A549 (cell line): Measurements from ENCODE around the gene TPBGL. TPM values are rescaled to one million over a fixed set of nuclear protein-coding genes. Genes with fewer than 3 reads are reported as not detected.

Source experiments
- ATAC-seq, 2 experiments: fragments of 200-7000 bp in 1 of 2; fragments of >200 bp in 1 of 2; cut with Nextera tagmentation in 1 of 2; cut with Tn5 transposase in 1 of 2; 3 replicates each; pipeline versions ENCODE4 v1.8.0 to v1.9.1; 2018 to 2020; ENCODE audit warnings: mild to moderate bottlenecking in 1 of 2, moderate library complexity in 1 of 2
- CTCF ChIA-PET: fragments of 300-600 bp; sonication (Branson Sonifier 250); formaldehyde crosslinking; extraction: SDS; loops from one replicate; lab custom pipeline; 2021; ENCODE audit warnings: antibody characterized with exemption, inconsistent platforms; lab: Yijun Ruan, JAX
- POLR2A ChIA-PET: fragments of 350-600 bp; formaldehyde crosslinking; extraction: SDS; loops from one replicate; lab custom pipeline; 2021; ENCODE audit warnings: antibody characterized with exemption, inconsistent platforms; lab: Yijun Ruan, JAX
- DNase-seq, 2 experiments: peaks; one replicate each; pipeline versions ENCODE4 v3.0.0 to v3.0.0-alpha.2; 2011 to 2016; ENCODE audit warnings: low read depth in 1 of 2, low spot score in 1 of 2
- FAIRE-seq: peaks from 2 replicates; lab custom pipeline; 2011; peaks lifted over from hg19 to GRCh38; lab: Jason Lieb, UNC
- H3K27ac ChIP-seq, 2 experiments: fragments of >200 bp; sonication (Bioruptor Twin); formaldehyde crosslinking; 3 replicates each; pipeline ENCODE4 v1.5.1; 2016 to 2017
- H3K4me1 ChIP-seq: fragments of >200 bp; sonication (Bioruptor Twin); formaldehyde crosslinking; 3 replicates; pipeline ENCODE4 v1.6.1; 2016
- H3K4me2 ChIP-seq: fragments of >200 bp; sonication (Bioruptor Twin); formaldehyde crosslinking; 3 replicates; pipeline ENCODE4 v1.6.1; 2016
- H3K4me3 ChIP-seq: fragments of >200 bp; sonication (Bioruptor Twin); formaldehyde crosslinking; 3 replicates; pipeline ENCODE4 v1.5.1; 2016
- H3K9me3 ChIP-seq: fragments of >200 bp; sonication (Bioruptor Twin); formaldehyde crosslinking; 3 replicates; pipeline ENCODE4 v1.6.1; 2016
- CBX2 ChIP-seq: fragments of 200-600 bp; sonication (generic); IDR thresholded peaks from 2 replicates; pipeline ENCODE4 v1.6.1; 2016; ENCODE audit warnings: low read depth, mild to moderate bottlenecking, borderline replicate concordance
- CBX8 ChIP-seq: fragments of 200-600 bp; sonication (generic); IDR thresholded peaks from 2 replicates; pipeline ENCODE4 v1.6.1; 2016
- CHD4 ChIP-seq: fragments of 200-600 bp; sonication (generic); IDR thresholded peaks from 2 replicates; pipeline ENCODE4 v1.6.1; 2016; ENCODE audit warnings: antibody characterized with exemption, mild to moderate bottlenecking, borderline replicate concordance
- EHF ChIP-seq: fragments of 250-450 bp; sonication (Bioruptor Pico); IDR thresholded peaks from 2 replicates; pipeline ENCODE4 v1.5.0; 2020; ENCODE audit warnings: mild to moderate bottlenecking
- EHMT2 ChIP-seq: fragments of 200-600 bp; sonication (generic); IDR thresholded peaks from 2 replicates; pipeline ENCODE4 v1.6.1; 2016; ENCODE audit warnings: antibody characterized with exemption, low read depth, mild to moderate bottlenecking, moderate library complexity
- ESRRA ChIP-seq: fragments of 150-350 bp; IDR thresholded peaks from 2 replicates; pipeline ENCODE4 v1.6.1; 2014; ENCODE audit warnings: mild to moderate bottlenecking, low read length, borderline replicate concordance
- FOXS1 ChIP-seq: fragments of 250-450 bp; sonication (Bioruptor Pico); IDR thresholded peaks from 2 replicates; pipeline ENCODE4 v1.5.0; 2020; ENCODE audit warnings: mild to moderate bottlenecking, moderate library complexity
- JUN ChIP-seq, 2 experiments: fragments of >200 bp; sonication (Bioruptor Twin); formaldehyde crosslinking; IDR thresholded peaks; 2 replicates in 1 of 2; 3 replicates in 1 of 2; pipeline ENCODE4 v1.6.1; 2016 to 2017
- KDM1A ChIP-seq: fragments of 200-600 bp; sonication (generic); IDR thresholded peaks from 2 replicates; pipeline ENCODE4 v1.6.1; 2016; ENCODE audit warnings: low read depth, mild to moderate bottlenecking
- KDM5A ChIP-seq: fragments of 200-600 bp; sonication (generic); IDR thresholded peaks from 2 replicates; pipeline ENCODE4 v1.6.1; 2016; ENCODE audit warnings: antibody characterized with exemption, mild to moderate bottlenecking
- POLR2AphosphoS2 ChIP-seq: conservative IDR thresholded peaks from 2 replicates; pipeline ENCODE4 v1.6.1; 2012; ENCODE audit warnings: low read length, improper control_type of control experiment, inconsistent platforms
- RNF2 ChIP-seq: fragments of 200-600 bp; sonication (generic); IDR thresholded peaks from 2 replicates; pipeline ENCODE4 v1.6.1; 2016; ENCODE audit warnings: low read depth, mild to moderate bottlenecking, antibody characterized with exemption, moderate library complexity, borderline replicate concordance
- WGBS: methylation state at CpG from one replicate; pipeline ENCODE4 v1.1.6; 2017; ENCODE audit errors: missing lambda C conversion rate; 5-methylcytosine and 5-hydroxymethylcytosine counted together
- polyA plus RNA-seq, 4 experiments: library from polyadenylated mRNA; depleted of rRNA in 3 of 4; stranded (reverse); fragments of >200 nt; fragmentation: RNase III in 1 of 4; extraction: RNeasy Plus Mini Kit Qiagen cat#74134 plus additional on column Dnase treatment in 1 of 4; gene quantifications; 2 replicates in 3 of 4; 3 replicates in 1 of 4; pipeline ENCODE4 v1.2.3, GENCODE V29; 2011 to 2017
- TF ChIP-seq, protein P1 (sequence below): fragments of 250-450 bp; sonication (Bioruptor Pico); IDR thresholded peaks from 2 replicates; pipeline ENCODE4 v1.5.0; 2021; ENCODE audit warnings: mild to moderate bottlenecking, moderate library complexity, borderline replicate concordance
- TF ChIP-seq, protein P2 (sequence below): fragments of >200 bp; sonication (Bioruptor Twin); formaldehyde crosslinking; IDR thresholded peaks from 3 replicates; pipeline ENCODE4 v1.6.1; 2016
- TF ChIP-seq, protein P3 (sequence below): fragments of >200 bp; sonication (Bioruptor Twin); formaldehyde crosslinking; IDR thresholded peaks from 3 replicates; pipeline ENCODE4 v1.5.1; 2016
- TF ChIP-seq, protein P4 (sequence below): IDR thresholded peaks from 2 replicates; pipeline ENCODE4 v1.6.1; 2012

Gene TPBGL
- polyA plus RNA-seq, 2 of the 4 experiments (the other 2 are of a cell fraction), result 0.03 to 0.12 TPM

DNA sequence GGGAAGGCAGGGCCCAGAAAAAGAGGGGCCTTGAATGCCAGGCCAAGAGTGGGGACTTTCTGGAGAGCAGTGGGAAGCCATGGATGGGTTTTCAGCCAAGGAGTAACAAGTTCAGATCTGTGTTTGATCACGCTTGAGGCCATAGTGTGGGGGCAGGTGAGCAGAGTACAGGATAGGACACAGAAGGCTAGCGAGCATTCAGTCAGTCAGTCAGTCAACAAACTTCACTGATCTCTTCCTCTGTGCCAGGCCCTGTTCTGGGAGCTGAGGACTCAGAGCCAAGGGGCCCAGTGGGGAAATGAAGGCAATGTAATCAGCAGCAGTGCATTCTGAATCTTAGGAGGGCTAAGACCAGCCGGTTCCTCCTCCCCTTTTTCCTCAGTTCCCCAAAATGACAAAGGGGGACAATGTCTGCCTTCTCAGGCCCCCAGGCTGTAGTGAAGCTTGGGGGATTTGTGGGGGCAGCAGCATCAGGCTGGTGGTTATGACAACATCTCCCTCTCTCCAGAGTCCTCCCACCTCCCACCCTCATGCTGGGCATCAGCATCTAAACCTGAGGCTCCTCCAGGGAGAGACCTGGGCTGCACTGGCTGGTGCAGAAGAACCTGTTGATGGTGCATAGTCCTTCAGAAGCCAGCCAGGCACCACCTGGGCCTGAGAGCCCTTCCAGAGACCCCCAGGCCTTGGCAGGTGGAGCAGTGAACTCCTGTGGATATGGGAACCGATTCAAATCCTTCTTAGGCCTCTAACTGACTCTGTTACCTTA is 42.9 kb upstream of the TPBGL start:
- ChIA-PET CTCF (interaction anchor here (1.1 to 19.0 kb wide), 6 partner anchors 8 to 175 kb away, joined by 3 to 291 read pairs (median 34); partner anchors contain the start of gene TPBGL), POLR2A (no interaction called here)
- DNase-seq (no peak), FAIRE-seq (no peak), ATAC-seq (no peak)
- Histone ChIP-seq H3K4me3 (no peak overlapping the region), H3K4me2 (no peak overlapping the region), H3K27ac (no peak overlapping the region), H3K9me3 (no peaks in the 10 kb centered on the region), H3K4me1 (peaks cover 19% of the 10 kb centered on the region; the same call in 2 of the 3 replicates)
- TF ChIP-seq POLR2AphosphoS2, result no peak
- no peak for TF ChIP-seq EHF (CRISPR knock-in tag)
- TF ChIP-seq ESRRA, result no peak
- no peak for TF ChIP-seq CBX8
- TF ChIP-seq FOXS1 (CRISPR knock-in tag), result no peak
- no peak for TF ChIP-seq JUN (IDR thresholded peaks at IDR 0.05)
- TF ChIP-seq KDM1A, result no peak
- TF ChIP-seq, protein P1, sequence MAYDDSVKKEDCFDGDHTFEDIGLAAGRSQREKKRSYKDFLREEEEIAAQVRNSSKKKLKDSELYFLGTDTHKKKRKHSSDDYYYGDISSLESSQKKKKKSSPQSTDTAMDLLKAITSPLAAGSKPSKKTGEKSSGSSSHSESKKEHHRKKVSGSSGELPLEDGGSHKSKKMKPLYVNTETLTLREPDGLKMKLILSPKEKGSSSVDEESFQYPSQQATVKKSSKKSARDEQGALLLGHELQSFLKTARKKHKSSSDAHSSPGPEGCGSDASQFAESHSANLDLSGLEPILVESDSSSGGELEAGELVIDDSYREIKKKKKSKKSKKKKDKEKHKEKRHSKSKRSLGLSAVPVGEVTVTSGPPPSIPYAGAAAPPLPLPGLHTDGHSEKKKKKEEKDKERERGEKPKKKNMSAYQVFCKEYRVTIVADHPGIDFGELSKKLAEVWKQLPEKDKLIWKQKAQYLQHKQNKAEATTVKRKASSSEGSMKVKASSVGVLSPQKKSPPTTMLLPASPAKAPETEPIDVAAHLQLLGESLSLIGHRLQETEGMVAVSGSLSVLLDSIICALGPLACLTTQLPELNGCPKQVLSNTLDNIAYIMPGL, result no peak
- no peak for TF ChIP-seq CHD4
- TF ChIP-seq KDM5A, result no peak
- TF ChIP-seq CBX2, result no peak
- TF ChIP-seq, protein P2, sequence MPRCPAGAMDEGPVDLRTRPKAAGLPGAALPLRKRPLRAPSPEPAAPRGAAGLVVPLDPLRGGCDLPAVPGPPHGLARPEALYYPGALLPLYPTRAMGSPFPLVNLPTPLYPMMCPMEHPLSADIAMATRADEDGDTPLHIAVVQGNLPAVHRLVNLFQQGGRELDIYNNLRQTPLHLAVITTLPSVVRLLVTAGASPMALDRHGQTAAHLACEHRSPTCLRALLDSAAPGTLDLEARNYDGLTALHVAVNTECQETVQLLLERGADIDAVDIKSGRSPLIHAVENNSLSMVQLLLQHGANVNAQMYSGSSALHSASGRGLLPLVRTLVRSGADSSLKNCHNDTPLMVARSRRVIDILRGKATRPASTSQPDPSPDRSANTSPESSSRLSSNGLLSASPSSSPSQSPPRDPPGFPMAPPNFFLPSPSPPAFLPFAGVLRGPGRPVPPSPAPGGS, result no peak
- no peak for TF ChIP-seq RNF2
- TF ChIP-seq, protein P3, sequence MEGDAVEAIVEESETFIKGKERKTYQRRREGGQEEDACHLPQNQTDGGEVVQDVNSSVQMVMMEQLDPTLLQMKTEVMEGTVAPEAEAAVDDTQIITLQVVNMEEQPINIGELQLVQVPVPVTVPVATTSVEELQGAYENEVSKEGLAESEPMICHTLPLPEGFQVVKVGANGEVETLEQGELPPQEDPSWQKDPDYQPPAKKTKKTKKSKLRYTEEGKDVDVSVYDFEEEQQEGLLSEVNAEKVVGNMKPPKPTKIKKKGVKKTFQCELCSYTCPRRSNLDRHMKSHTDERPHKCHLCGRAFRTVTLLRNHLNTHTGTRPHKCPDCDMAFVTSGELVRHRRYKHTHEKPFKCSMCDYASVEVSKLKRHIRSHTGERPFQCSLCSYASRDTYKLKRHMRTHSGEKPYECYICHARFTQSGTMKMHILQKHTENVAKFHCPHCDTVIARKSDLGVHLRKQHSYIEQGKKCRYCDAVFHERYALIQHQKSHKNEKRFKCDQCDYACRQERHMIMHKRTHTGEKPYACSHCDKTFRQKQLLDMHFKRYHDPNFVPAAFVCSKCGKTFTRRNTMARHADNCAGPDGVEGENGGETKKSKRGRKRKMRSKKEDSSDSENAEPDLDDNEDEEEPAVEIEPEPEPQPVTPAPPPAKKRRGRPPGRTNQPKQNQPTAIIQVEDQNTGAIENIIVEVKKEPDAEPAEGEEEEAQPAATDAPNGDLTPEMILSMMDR, result no peak
- TF ChIP-seq EHMT2, result no peak
- 66% methylated on average over 4 of the region's 4 CpGs for WGBS

DNA sequence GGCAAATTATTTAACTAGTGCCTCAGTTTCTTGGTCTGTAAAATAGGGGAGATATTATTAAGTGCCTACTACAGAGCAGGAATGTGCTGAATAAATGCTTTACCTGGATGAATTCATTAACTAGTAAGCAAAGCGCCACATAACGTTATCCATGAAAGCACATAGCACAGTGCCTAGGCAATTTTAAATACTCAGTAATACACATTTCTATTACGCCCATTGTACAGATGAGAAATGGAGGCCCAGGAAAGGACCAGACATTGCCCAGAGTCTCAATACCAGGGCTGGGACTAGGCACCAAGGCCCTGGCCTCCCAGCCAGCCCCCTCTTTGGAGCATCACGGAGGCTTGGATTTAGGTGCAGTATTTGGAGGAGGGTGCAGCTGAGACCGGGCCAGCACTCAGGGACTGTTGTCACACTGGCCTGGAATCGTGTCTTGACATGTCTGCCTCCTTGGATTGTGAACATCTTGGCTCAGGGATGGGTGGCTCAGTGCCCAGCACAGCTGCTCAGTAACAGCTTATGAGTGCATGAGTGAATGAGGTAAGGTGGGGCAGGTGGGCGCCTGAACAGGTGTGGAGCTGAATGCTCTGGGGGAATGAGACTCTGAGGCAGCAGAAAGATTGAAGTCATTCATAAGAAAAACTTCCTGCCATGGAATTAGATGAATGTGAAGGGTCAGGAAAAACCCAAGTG is 42.1 kb upstream of the TPBGL start:
- FAIRE-seq (no peak), ATAC-seq (no peak), DNase-seq (no peak)
- TF ChIP-seq, protein P3, result no peak
- TF ChIP-seq, protein P4, sequence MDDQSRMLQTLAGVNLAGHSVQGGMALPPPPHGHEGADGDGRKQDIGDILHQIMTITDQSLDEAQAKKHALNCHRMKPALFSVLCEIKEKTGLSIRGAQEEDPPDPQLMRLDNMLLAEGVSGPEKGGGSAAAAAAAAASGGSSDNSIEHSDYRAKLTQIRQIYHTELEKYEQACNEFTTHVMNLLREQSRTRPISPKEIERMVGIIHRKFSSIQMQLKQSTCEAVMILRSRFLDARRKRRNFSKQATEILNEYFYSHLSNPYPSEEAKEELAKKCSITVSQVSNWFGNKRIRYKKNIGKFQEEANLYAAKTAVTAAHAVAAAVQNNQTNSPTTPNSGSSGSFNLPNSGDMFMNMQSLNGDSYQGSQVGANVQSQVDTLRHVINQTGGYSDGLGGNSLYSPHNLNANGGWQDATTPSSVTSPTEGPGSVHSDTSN, result no peak
- TF ChIP-seq KDM5A, result no peak
- Histone ChIP-seq H3K4me1 (peaks cover 19% of the 10 kb centered on the region; the same call in 2 of the 3 replicates), H3K4me3 (no peak overlapping the region), H3K27ac (no peak overlapping the region), H3K9me3 (no peaks in the 10 kb centered on the region), H3K4me2 (no peak overlapping the region)
- POLR2A ChIA-PET, result no interaction called here
- CTCF ChIA-PET, result interaction anchor here (1.1 to 19.0 kb wide), 5 partner anchors 43 to 82 kb away, joined by 3 to 291 read pairs (median 4); partner anchors contain the start of gene TPBGL
- 64% methylated on average over 7 of the region's 7 CpGs for WGBS
